SK-N-SH treated with all-trans-retinoic acid at 6 μM for 48 hours (cell line): Measurements from ENCODE around the gene XRCC1.
"Not testable (repeated sequence)": the region's sequence is repeated elsewhere in the genome, so short reads cannot be mapped to it uniquely, and the experiment has no call there.

ENCODE experiments used
- ATAC-seq: fragments of 200-7000 bp; cut with Tn5 transposase; 3 replicates; pipeline ENCODE4 v1.9.1; 2020; ENCODE audit warnings: mild to moderate bottlenecking, moderate library complexity
- CREB5 ChIP-seq: fragments of 250-450 bp; sonication (Bioruptor Pico); IDR thresholded peaks from 2 replicates; pipeline ENCODE4 v1.5.1; 2020; ENCODE audit warnings: low read depth, mild to moderate bottlenecking, moderate library complexity
- CSDC2 ChIP-seq: fragments of 250-450 bp; sonication (Bioruptor Pico); IDR thresholded peaks from 2 replicates; pipeline ENCODE4 v1.5.0; 2020; ENCODE audit warnings: mild to moderate bottlenecking, moderate library complexity
- ESRRG ChIP-seq: fragments of 250-450 bp; sonication (Bioruptor Pico); IDR thresholded peaks from 2 replicates; pipeline ENCODE4 v1.6.1; 2021; ENCODE audit warnings: mild to moderate bottlenecking
- GLIS3 ChIP-seq: fragments of 250-450 bp; sonication (Bioruptor Pico); IDR thresholded peaks from 2 replicates; pipeline ENCODE4 v1.5.0; 2020; ENCODE audit warnings: mild to moderate bottlenecking, moderate library complexity
- OSR1 ChIP-seq: fragments of 250-450 bp; sonication (Bioruptor Pico); IDR thresholded peaks from 2 replicates; pipeline ENCODE4 v1.8.0; 2022; ENCODE audit warnings: moderate library complexity, mild to moderate bottlenecking, inconsistent platforms
- PATZ1 ChIP-seq: fragments of 250-450 bp; sonication (Bioruptor Pico); IDR thresholded peaks from 2 replicates; pipeline ENCODE4 v1.8.0; 2020; ENCODE audit warnings: mild to moderate bottlenecking, moderate library complexity, borderline replicate concordance
- POU6F1 ChIP-seq: fragments of 250-450 bp; sonication (Bioruptor Pico); IDR thresholded peaks from 2 replicates; pipeline ENCODE4 v1.8.0; 2021; ENCODE audit warnings: low read depth, mild to moderate bottlenecking, moderate library complexity, borderline replicate concordance
- PPARA ChIP-seq: fragments of 250-450 bp; sonication (Bioruptor Pico); IDR thresholded peaks from 2 replicates; pipeline ENCODE4 v1.5.0; 2020; ENCODE audit warnings: mild to moderate bottlenecking, borderline replicate concordance
- RARB ChIP-seq: fragments of 250-450 bp; sonication (Bioruptor Pico); IDR thresholded peaks from 2 replicates; pipeline ENCODE4 v1.8.0; 2021; ENCODE audit warnings: mild to moderate bottlenecking, moderate library complexity
- SNAI2 ChIP-seq: fragments of 250-450 bp; sonication (Bioruptor Pico); IDR thresholded peaks from 2 replicates; pipeline ENCODE4 v1.5.0; 2020; ENCODE audit warnings: mild to moderate bottlenecking, moderate library complexity
- TCF4 ChIP-seq: fragments of 250-450 bp; sonication (Bioruptor Pico); IDR thresholded peaks from 2 replicates; pipeline ENCODE4 v1.8.0; 2021; ENCODE audit warnings: mild to moderate bottlenecking, moderate library complexity, borderline replicate concordance
- TOX ChIP-seq: fragments of 250-450 bp; sonication (Bioruptor Pico); IDR thresholded peaks from 2 replicates; pipeline ENCODE4 v1.8.0; 2021; ENCODE audit warnings: mild to moderate bottlenecking, moderate library complexity, borderline replicate concordance
- TSHZ2 ChIP-seq: fragments of 250-450 bp; sonication (Bioruptor Pico); IDR thresholded peaks from 2 replicates; pipeline ENCODE4 v1.5.0; 2020; ENCODE audit warnings: mild to moderate bottlenecking, moderate library complexity
- ZC3H10 ChIP-seq: fragments of 250-450 bp; sonication (Bioruptor Pico); IDR thresholded peaks from 2 replicates; pipeline ENCODE4 v1.5.1; 2021; ENCODE audit warnings: mild to moderate bottlenecking, moderate library complexity
- ZFP30 ChIP-seq: fragments of 450-650 bp; formaldehyde crosslinking; IDR thresholded peaks from 2 replicates; pipeline ENCODE4 v1.5.0; 2022; ENCODE audit warnings: mild to moderate bottlenecking, moderate library complexity
- ZNF565 ChIP-seq: fragments of 450-650 bp; formaldehyde crosslinking; conservative IDR thresholded peaks from 2 replicates; pipeline ENCODE4 v1.5.0; 2020; ENCODE audit warnings: low read depth, mild to moderate bottlenecking, moderate library complexity
- ZNF70 ChIP-seq: fragments of 450-650 bp; formaldehyde crosslinking; IDR thresholded peaks from 2 replicates; pipeline ENCODE4 v1.5.0; 2020; ENCODE audit warnings: mild to moderate bottlenecking, moderate library complexity
- ZNF8 ChIP-seq: fragments of 450-650 bp; formaldehyde crosslinking; IDR thresholded peaks from 2 replicates; pipeline ENCODE4 v1.5.0; 2020; ENCODE audit warnings: mild to moderate bottlenecking, moderate library complexity

The XRCC1 gene

GRCh38 chr19:43548706-43549105, 26.6 kb downstream of the XRCC1 start:
- TF ChIP-seq RARB (CRISPR knock-in tag) (no peak), PPARA (CRISPR knock-in tag) (no peak), ZFP30 (CRISPR knock-in tag) (no peak), ZNF70 (no peak), SNAI2 (CRISPR knock-in tag) (no peak)
- no peak for ATAC-seq

GRCh38 chr19:43547926-43548325, 27.4 kb downstream of the XRCC1 start:
- not testable (repeated sequence) for ATAC-seq

- ATAC-seq, result no peak
These were observed 28.7 kb downstream of the XRCC1 start for GRCh38 chr19:43546581-43546980.

GRCh38 chr19:43545981-43546380, 29.3 kb downstream of the XRCC1 start:
- no peak for TF ChIP-seq GLIS3
- ATAC-seq, result no peak

More at GRCh38 chr19:43546581-43546980, 28.7 kb downstream of the XRCC1 start:
- TF ChIP-seq ZNF8 (CRISPR knock-in tag) (no peak), TOX (CRISPR knock-in tag) (no peak), RARB (CRISPR knock-in tag) (no peak), PPARA (CRISPR knock-in tag) (no peak), PATZ1 (CRISPR knock-in tag) (no peak), ZC3H10 (CRISPR knock-in tag) (no peak), GLIS3 (no peak)
- TF ChIP-seq, all 23 proteins: peak for 0

GRCh38 chr19:43545276-43545675, 30.1 kb downstream of the XRCC1 start:
- no peak for TF ChIP-seq ZNF8 (CRISPR knock-in tag)
- no peak for TF ChIP-seq PPARA (CRISPR knock-in tag)
- no peak for TF ChIP-seq ESRRG (CRISPR knock-in tag)
- TF ChIP-seq POU6F1 (CRISPR knock-in tag), result no peak
- no peak for TF ChIP-seq TSHZ2 (CRISPR knock-in tag)
- ATAC-seq, result no peak

GRCh38 chr19:43544077-43544476, 31.2 kb downstream of the XRCC1 start:
- ATAC-seq, result no peak
- TF ChIP-seq TSHZ2 (CRISPR knock-in tag) (no peak), TOX (CRISPR knock-in tag) (no peak), GLIS3 (no peak), CREB5 (no peak), ZC3H10 (CRISPR knock-in tag) (no peak), ZFP30 (CRISPR knock-in tag) (no peak), CSDC2 (no peak), PATZ1 (CRISPR knock-in tag) (no peak), TCF4 (CRISPR knock-in tag) (no peak), ZNF565 (CRISPR knock-in tag) (no peak), OSR1 (CRISPR knock-in tag) (no peak), POU6F1 (CRISPR knock-in tag) (no peak)
